IMR-90 (cell line): ENCODE measurements around the gene ARRDC1. TPM values are rescaled to one million over a fixed set of nuclear protein-coding genes. Genes with fewer than 3 reads are reported as not detected.

Source experiments
- ATAC-seq: fragments of 200-7000 bp; cut with Tn5 transposase; 2 replicates; pipeline ENCODE4 v1.9.1; 2020; ENCODE audit warnings: low read depth, mild to moderate bottlenecking, moderate library complexity
- BruUV-seq: library from RNA; stranded (reverse); fragments of 400-500 nt; replicated peaks from 2 replicates; lab custom pipeline; 2021; lab: Mats Ljungman, UMichigan
- CTCF ChIA-PET: fragments of 300-600 bp; formaldehyde crosslinking; extraction: SDS; loops from one replicate; lab custom pipeline; 2021; ENCODE audit warnings: antibody characterized with exemption; lab: Yijun Ruan, JAX
- POLR2A ChIA-PET: fragments of 300-600 bp; sonication (Branson Sonifier 250); formaldehyde crosslinking; loops from one replicate; lab custom pipeline; 2022; ENCODE audit warnings: antibody characterized with exemption; ENCODE audit not compliant: unreplicated experiment; lab: Charles Lee
- DNase-seq: peaks from one replicate; pipeline ENCODE4 v3.0.0; 2013
- H2AFZ ChIP-seq: replicated peaks from 2 replicates; pipeline ENCODE3; 2013; ENCODE audit warnings: low read length, mild to moderate bottlenecking; ENCODE audit not compliant: poor library complexity
- H2AK5ac ChIP-seq: 2 replicates; pipeline ENCODE4 v1.6.1; 2013; ENCODE audit warnings: low read depth, low read length, inconsistent platforms
- H2AK9ac ChIP-seq: replicated peaks from 2 replicates; pipeline ENCODE3; 2013; ENCODE audit warnings: mild to moderate bottlenecking, low read depth, low read length, moderate library complexity; ENCODE audit not compliant: poor library complexity
- H2BK120ac ChIP-seq: 2 replicates; pipeline ENCODE4 v1.6.1; 2013; ENCODE audit warnings: low read depth, low read length, inconsistent platforms
- H2BK15ac ChIP-seq: 3 replicates; pipeline ENCODE4 v1.6.1; 2013; ENCODE audit warnings: low read depth, low read length, inconsistent platforms
- H2BK20ac ChIP-seq: 2 replicates; pipeline ENCODE4 v1.6.1; 2013; ENCODE audit warnings: low read depth, mild to moderate bottlenecking, inconsistent platforms, low read length, moderate library complexity
- H2BK5ac ChIP-seq: 2 replicates; pipeline ENCODE4 v1.6.1; 2013; ENCODE audit warnings: mild to moderate bottlenecking, low read depth, low read length, inconsistent platforms; ENCODE audit not compliant: poor library complexity, severe bottlenecking
- H3K14ac ChIP-seq: replicated peaks from 2 replicates; pipeline ENCODE4 v1.6.1; 2013; ENCODE audit warnings: low read depth, low read length, inconsistent platforms
- H3K18ac ChIP-seq: 2 replicates; pipeline ENCODE4 v1.6.1; 2013; ENCODE audit warnings: low read depth, low read length, control low read depth
- H3K23ac ChIP-seq: 2 replicates; pipeline ENCODE4 v1.6.1; 2013; ENCODE audit warnings: low read depth, low read length, inconsistent platforms
- H3K27ac ChIP-seq: 2 replicates; pipeline ENCODE4 v1.5.1; 2013; ENCODE audit warnings: mild to moderate bottlenecking, control low read depth, low read length; ENCODE audit not compliant: insufficient read depth
- H3K27me3 ChIP-seq: 2 replicates; pipeline ENCODE4 v1.6.1; 2013; ENCODE audit warnings: low read length; ENCODE audit not compliant: control insufficient read depth, insufficient read depth
- H3K36me3 ChIP-seq: 2 replicates; pipeline ENCODE4 v1.6.1; 2013; ENCODE audit warnings: low read length, mixed read lengths; ENCODE audit not compliant: control insufficient read depth, insufficient read depth
- H3K4ac ChIP-seq: 2 replicates; pipeline ENCODE4 v1.6.1; 2013; ENCODE audit warnings: low read depth, low read length, inconsistent platforms
- H3K4me1 ChIP-seq: 2 replicates; pipeline ENCODE4 v1.6.1; 2013; ENCODE audit warnings: low read length, mixed read lengths; ENCODE audit not compliant: control insufficient read depth, insufficient read depth
- H3K4me2 ChIP-seq: 2 replicates; pipeline ENCODE4 v1.6.1; 2013; ENCODE audit warnings: low read depth, mild to moderate bottlenecking, control low read depth, low read length, moderate library complexity
- H3K4me3 ChIP-seq: 2 replicates; pipeline ENCODE4 v1.5.1; 2013; ENCODE audit warnings: low read depth, mild to moderate bottlenecking, control low read depth, low read length, moderate library complexity; ENCODE audit not compliant: insufficient read depth
- H3K56ac ChIP-seq: 2 replicates; pipeline ENCODE4 v1.6.1; 2013; ENCODE audit warnings: low read length, inconsistent platforms; ENCODE audit not compliant: insufficient read depth; ENCODE audit errors: extremely low read depth
- H3K79me1 ChIP-seq, 2 experiments: 2 replicates each; pipeline ENCODE4 v1.6.1; 2013; ENCODE audit warnings: low read length in 2 of 2, inconsistent platforms in 1 of 2, low read depth in 1 of 2
- H3K9ac ChIP-seq: 2 replicates; pipeline ENCODE4 v1.6.1; 2013; ENCODE audit warnings: low read depth, low read length, control low read depth
- H3K9me1 ChIP-seq: 2 replicates; pipeline ENCODE4 v1.6.1; 2013; ENCODE audit warnings: low read length, inconsistent platforms; ENCODE audit not compliant: insufficient read depth
- H3K9me3 ChIP-seq: 2 replicates; pipeline ENCODE4 v1.6.1; 2013; ENCODE audit warnings: low read length; ENCODE audit not compliant: control insufficient read depth, insufficient read depth
- H4K20me1 ChIP-seq: 2 replicates; pipeline ENCODE4 v1.6.1; 2013; ENCODE audit warnings: low read length, inconsistent platforms; ENCODE audit not compliant: insufficient read depth
- H4K5ac ChIP-seq: 2 replicates; pipeline ENCODE4 v1.6.1; 2013; ENCODE audit warnings: mild to moderate bottlenecking, low read depth, low read length, control low read depth
- H4K8ac ChIP-seq, 2 experiments: 2 replicates each; pipeline ENCODE4 v1.6.1; 2013; ENCODE audit warnings: low read depth in 2 of 2, low read length in 2 of 2, control low read depth in 1 of 2, inconsistent platforms in 1 of 2
- H4K91ac ChIP-seq: 2 replicates; pipeline ENCODE4 v1.6.1; 2013; ENCODE audit warnings: low read depth, low read length, inconsistent platforms; ENCODE audit not compliant: insufficient read depth
- BHLHE40 ChIP-seq: fragments of 150-350 bp; IDR thresholded peaks from 2 replicates; pipeline ENCODE4 v1.6.1; 2016; ENCODE audit warnings: mild to moderate bottlenecking, low read depth, low read length
- RFX5 ChIP-seq: IDR thresholded peaks from 2 replicates; pipeline ENCODE4 v1.8.0; 2012; ENCODE audit warnings: low read depth, mild to moderate bottlenecking, low read length, moderate library complexity
- WGBS, 2 experiments: methylation state at CpG; one replicate each; pipeline versions ENCODE4 v1.1.5 to v1.1.7; 2013; ENCODE audit warnings: missing lambda C conversion rate in 2 of 2; ENCODE audit not compliant: insufficient read length in 1 of 2; ENCODE audit errors: extremely low coverage in 2 of 2; 5-methylcytosine and 5-hydroxymethylcytosine counted together
- dilution Hi-C: fragments of 300-500 bp; cut with HindIII; formaldehyde crosslinking; loops from one replicate; pipeline ENCODE4 v1.14.3; 2018; ENCODE audit warnings: low sequenced_read_pairs; ENCODE audit not compliant: unreplicated experiment
- in situ Hi-C: fragments of 300-500 bp; cut with MboI; formaldehyde crosslinking; loops from 3 replicates; pipeline ENCODE4 v1.14.3; 2019; ENCODE audit warnings: low sequenced_read_pairs, inconsistent platforms, mixed read lengths
- intact Hi-C: fragments of 100-400 bp; cut with micrococcal nuclease; formaldehyde crosslinking; loops from 2 replicates; pipeline ENCODE4 v1.10.0; 2022
- polyA plus RNA-seq, 3 experiments: library from polyadenylated mRNA; depleted of rRNA; stranded (reverse); fragments of >200 nt; gene quantifications; 2 replicates each; pipeline ENCODE4 v1.2.3, GENCODE V29; 2012; ENCODE audit warnings: low replicate concordance in 1 of 3
- total RNA-seq: library from RNA; depleted of rRNA; stranded (reverse); fragments of >200 nt; gene quantifications from 2 replicates; pipeline ENCODE4 v1.2.3, GENCODE V29; 2012

The ARRDC1 gene
- total and polyA plus RNA-seq, 2 of the 4 experiments (the other 2 are of a cell fraction), result 7.7 to 41.4 TPM

GRCh38 chr9:137581361-137582285 lies 23.9 kb upstream of the ARRDC1 start:
- Histone ChIP-seq H3K14ac (no peak overlapping the region), H3K9me3 (no peaks in the 10 kb centered on the region), H2BK15ac (no peak overlapping the region), H2AK9ac (no peak overlapping the region), H3K23ac (no peak overlapping the region), H3K36me3 (peaks cover 28% of the 10 kb centered on the region), H2BK5ac (no peak overlapping the region), H3K56ac (no peak overlapping the region), H3K9me1 (peaks cover 11% of the 10 kb centered on the region; the same call in 1 of the 2 replicates), H4K20me1 (peaks cover 14% of the 10 kb centered on the region), H4K8ac (no peak overlapping the region), H4K91ac (no peak overlapping the region), H2AK5ac (no peak overlapping the region), H3K4me1 (peaks cover 6% of the 10 kb centered on the region), H3K9ac (no peak overlapping the region), H3K4ac (no peak overlapping the region), H2BK120ac (no peak overlapping the region), H3K79me1 (peaks cover 11 to 38% of the 10 kb centered on the region in 2 experiments; a peak in 2 of 4 replicates), H3K4me3 (no peak overlapping the region), H3K18ac (no peak overlapping the region), H2AFZ (no peak overlapping the region), H3K27ac (no peak overlapping the region), H3K27me3 (no peaks in the 10 kb centered on the region), H2BK20ac (no peak overlapping the region), H3K4me2 (no peak overlapping the region), H4K5ac (no peak overlapping the region)
- in situ Hi-C loops (no loop called here), dilution Hi-C loops (no loop called here), intact Hi-C loops (no loop called here)
- TF ChIP-seq BHLHE40, result no peak
- TF ChIP-seq RFX5, result no peak
- ATAC-seq, result no peak
- CTCF ChIA-PET, result no interaction called here
- no TSS peak for BruUV-seq
- no peak for DNase-seq
- POLR2A ChIA-PET, result no interaction called here
- 96% methylated on average over 5 of the region's 22 CpGs; no CpG with 5 or more reads in 1 of the 2 experiments for WGBS, 2 experiments
